Right lung (tissue), 5 donors: ENCODE data around the gene FARSA. TPM values are rescaled to one million over a fixed set of nuclear protein-coding genes. Genes with fewer than 3 reads are reported as not detected.

Source experiments
- polyA plus RNA-seq, 5 donors: library from polyadenylated mRNA; unstranded; fragments of 120-200 nt; gene quantifications; one replicate each; pipeline versions ENCODE4 v1.2.1 to v1.2.3, GENCODE V29; 2013; ENCODE audit warnings: inconsistent platforms in 1 of 5, low replicate concordance in 1 of 5; ENCODE audit not compliant: insufficient read length in 5 of 5, insufficient read depth in 1 of 5

The FARSA gene
- polyA plus RNA-seq, 5 donors, result 32.1 to 54.4 (median 44.3) TPM

Other genes with a start within 250 kb of the FARSA start
- under 1 TPM in 2 of 5 donors, not detected in 3; 0.60 to 0.82 TPM for gene GNG14, start 245.7 kb downstream of the FARSA start, polyA plus RNA-seq
- 10 to 100 TPM in 3 of 5 donors, 1 to 10 TPM in 2; 7.9 to 14.1 (median 10.1) TPM for gene FBXW9, start 237.1 kb downstream of the FARSA start, polyA plus RNA-seq
- gene TNPO2, start 209.8 kb downstream of the FARSA start, polyA plus RNA-seq, result 10 to 100 TPM; 69.3 to 85.1 (median 75.9) TPM
- 100 to 1,000 TPM; 139 to 222 (median 153) TPM for gene TRIR, start 199.0 kb downstream of the FARSA start, polyA plus RNA-seq
- gene GET3, start 196.2 kb downstream of the FARSA start, polyA plus RNA-seq, result 10 to 100 TPM; 52.8 to 70.1 (median 53.8) TPM
- gene BEST2, start 181.9 kb downstream of the FARSA start, polyA plus RNA-seq, result under 1 TPM in 4 of 5 donors, not detected in 1; 0.09 to 0.19 (median 0.15) TPM
- gene HOOK2, start 158.2 kb downstream of the FARSA start, polyA plus RNA-seq, result 10 to 100 TPM; 59.2 to 79.9 (median 74.2) TPM
- 100 to 1,000 TPM in 1 of 5 donors, 10 to 100 TPM in 4; 14.8 to 132 (median 48.0) TPM for gene JUNB, start 142.2 kb downstream of the FARSA start, polyA plus RNA-seq
- 100 to 1,000 TPM; 197 to 304 (median 214) TPM for gene PRDX2, start 131.9 kb downstream of the FARSA start, polyA plus RNA-seq
- gene THSD8, start 131.6 kb downstream of the FARSA start, polyA plus RNA-seq, result 10 to 100 TPM in 1 of 5 donors, 1 to 10 TPM in 4; 4.2 to 10.2 (median 7.2) TPM
- 10 to 100 TPM; 29.8 to 42.9 (median 32.9) TPM for gene RNASEH2A, start 127.1 kb downstream of the FARSA start, polyA plus RNA-seq
- under 1 TPM in 4 of 5 donors, not detected in 1; 0.08 to 0.19 (median 0.13) TPM for gene RTBDN, start 99.1 kb downstream of the FARSA start, polyA plus RNA-seq
- gene MAST1, start 95.2 kb downstream of the FARSA start, polyA plus RNA-seq, result 1 to 10 TPM; 1.6 to 2.1 (median 2.0) TPM
- gene DNASE2, start 52.3 kb downstream of the FARSA start, polyA plus RNA-seq, result 10 to 100 TPM; 19.8 to 25.3 (median 20.7) TPM
- gene KLF1, start 46.5 kb downstream of the FARSA start, polyA plus RNA-seq, result 1 to 10 TPM in 2 of 5 donors, under 1 TPM in 3; 0.30 to 2.3 (median 0.67) TPM
- gene GCDH, start 42.6 kb downstream of the FARSA start, polyA plus RNA-seq, result 10 to 100 TPM; 19.5 to 31.5 (median 24.8) TPM
- gene SYCE2, start 14.4 kb downstream of the FARSA start, polyA plus RNA-seq, result 1 to 10 TPM; 2.6 to 4.2 (median 3.1) TPM
- gene CALR, start 4.9 kb upstream of the FARSA start, polyA plus RNA-seq, result 100 to 1,000 TPM; 632 to 884 (median 841) TPM
- gene RAD23A, start 12.2 kb upstream of the FARSA start, polyA plus RNA-seq, result 100 to 1,000 TPM in 1 of 5 donors, 10 to 100 TPM in 4; 55.7 to 105 (median 76.3) TPM
- 10 to 100 TPM; 22.7 to 51.6 (median 25.6) TPM for gene GADD45GIP1, start 23.5 kb upstream of the FARSA start, polyA plus RNA-seq
- under 1 TPM; 0.21 to 0.57 (median 0.26) TPM for gene DAND5, start 35.9 kb upstream of the FARSA start, polyA plus RNA-seq
- 100 to 1,000 TPM in 3 of 5 donors, 10 to 100 TPM in 2; 83.6 to 141 (median 101) TPM for gene NFIX, start 61.8 kb upstream of the FARSA start, polyA plus RNA-seq
- gene LYL1, start 169.1 kb upstream of the FARSA start, polyA plus RNA-seq, result 10 to 100 TPM in 1 of 5 donors, 1 to 10 TPM in 4; 6.2 to 13.5 (median 6.8) TPM
- gene TRMT1, start 183.0 kb upstream of the FARSA start, polyA plus RNA-seq, result 10 to 100 TPM; 25.1 to 36.1 (median 33.5) TPM
- 10 to 100 TPM; 14.0 to 32.4 (median 19.7) TPM for gene NACC1, start 184.6 kb upstream of the FARSA start, polyA plus RNA-seq
- gene STX10, start 216.7 kb upstream of the FARSA start, polyA plus RNA-seq, result 10 to 100 TPM; 59.0 to 93.4 (median 65.1) TPM
- 100 to 1,000 TPM in 3 of 5 donors, 10 to 100 TPM in 2; 48.2 to 178 (median 131) TPM for gene IER2, start 216.7 kb upstream of the FARSA start, polyA plus RNA-seq